Effector memory CD8-positive, alpha-beta T cell (primary cell): ENCODE data around the gene MDM2.
"Not testable (repeated sequence)": the region's sequence is repeated elsewhere in the genome, so short reads cannot be mapped to it uniquely, and the experiment has no call there.

Experiments
- ATAC-seq: fragments of 150-1000 bp; cut with Tn5 transposase; replicated peaks from 2 replicates; pipeline ENCODE4 v1.10.0; 2021; ENCODE audit warnings: mild to moderate bottlenecking, moderate library complexity
- DNase-seq, 3 experiments: peaks; one replicate each; pipeline ENCODE4 v3.0.0; 2021
- H3K27ac Mint-ChIP-seq, 2 donors: one replicate each; pipeline ENCODE4 v1.8.0; 2022; ENCODE audit warnings: mild to moderate bottlenecking in 2 of 2, mixed read lengths in 2 of 2, moderate library complexity in 2 of 2
- H3K27me3 Mint-ChIP-seq, 2 donors: one replicate each; pipeline ENCODE4 v1.8.0; 2022; ENCODE audit warnings: mixed read lengths in 2 of 2
- H3K36me3 Mint-ChIP-seq: one replicate; pipeline ENCODE4 v1.8.0; 2022; ENCODE audit warnings: mild to moderate bottlenecking, moderate library complexity, mixed read lengths; ENCODE audit not compliant: insufficient read depth
- H3K4me1 Mint-ChIP-seq, 2 donors: one replicate each; pipeline ENCODE4 v1.8.0; 2022; ENCODE audit warnings: low read depth in 2 of 2, mixed read lengths in 2 of 2
- H3K4me3 Mint-ChIP-seq, 2 donors: one replicate each; pipeline ENCODE4 v1.8.0; 2022; ENCODE audit warnings: mild to moderate bottlenecking in 2 of 2, mixed read lengths in 2 of 2, moderate library complexity in 2 of 2
- H3K9me3 Mint-ChIP-seq, 2 donors: one replicate each; pipeline ENCODE4 v1.8.0; 2022; ENCODE audit warnings: mixed read lengths in 2 of 2

MDM2 gene

DNA sequence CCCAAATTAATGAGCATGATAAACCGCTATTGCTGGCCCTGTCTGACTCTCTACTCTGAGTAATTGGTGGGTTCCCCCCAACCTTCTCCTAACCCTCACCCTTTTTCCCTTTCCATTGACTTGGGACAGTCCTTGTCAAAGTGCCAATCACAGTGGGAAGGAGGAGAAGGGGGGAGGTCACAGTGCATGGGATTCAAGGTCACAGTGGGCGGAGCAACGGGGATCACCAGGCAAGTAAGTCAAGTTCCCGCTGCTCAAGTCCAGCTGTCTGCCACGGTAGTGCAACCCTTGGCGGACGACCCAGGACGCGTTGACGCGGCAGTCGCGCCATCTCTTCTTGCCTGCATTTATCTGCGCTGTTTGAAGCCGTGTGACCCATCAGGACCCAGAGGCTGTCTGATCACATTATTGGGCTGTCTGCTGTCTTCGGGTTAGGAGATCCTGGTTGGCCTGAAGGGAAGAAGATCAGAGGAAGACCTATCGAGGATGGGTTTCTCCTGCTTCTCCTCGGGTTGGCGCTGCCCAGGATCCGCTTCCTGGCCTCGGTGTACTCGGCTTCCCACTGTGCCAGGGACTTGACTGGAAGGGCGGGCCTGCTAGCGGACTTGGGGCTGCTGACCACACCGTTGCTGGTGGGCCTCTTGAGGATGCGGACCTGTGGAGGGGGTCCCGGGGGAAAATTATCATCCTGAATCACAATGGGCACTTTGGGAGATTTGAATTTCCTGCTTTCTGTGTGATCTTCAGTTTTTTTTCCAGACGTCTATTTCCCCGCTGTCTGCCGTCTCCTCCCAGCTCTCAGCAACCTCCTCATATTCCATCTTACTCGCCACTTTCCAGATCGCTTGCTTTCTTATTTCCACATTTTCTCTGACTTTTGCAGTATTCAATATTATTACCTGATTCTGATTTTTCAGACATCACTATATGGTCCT lies 3.1 kb upstream of the MDM2 start:
- no peak for DNase-seq
- H3K4me3 Mint-ChIP-seq: no peak overlapping the region
- H3K27ac Mint-ChIP-seq: no peak overlapping the region
- peaks cover 0 to 3% of the 10 kb centered on the region in 2 donors for H3K27me3 Mint-ChIP-seq
- H3K9me3 Mint-ChIP-seq: no peaks in the 10 kb centered on the region
- H3K4me1 Mint-ChIP-seq: peaks cover 9 to 16% of the 10 kb centered on the region in 2 donors
- no peak for ATAC-seq
- peaks cover 29% of the 10 kb centered on the region for H3K36me3 Mint-ChIP-seq

DNA sequence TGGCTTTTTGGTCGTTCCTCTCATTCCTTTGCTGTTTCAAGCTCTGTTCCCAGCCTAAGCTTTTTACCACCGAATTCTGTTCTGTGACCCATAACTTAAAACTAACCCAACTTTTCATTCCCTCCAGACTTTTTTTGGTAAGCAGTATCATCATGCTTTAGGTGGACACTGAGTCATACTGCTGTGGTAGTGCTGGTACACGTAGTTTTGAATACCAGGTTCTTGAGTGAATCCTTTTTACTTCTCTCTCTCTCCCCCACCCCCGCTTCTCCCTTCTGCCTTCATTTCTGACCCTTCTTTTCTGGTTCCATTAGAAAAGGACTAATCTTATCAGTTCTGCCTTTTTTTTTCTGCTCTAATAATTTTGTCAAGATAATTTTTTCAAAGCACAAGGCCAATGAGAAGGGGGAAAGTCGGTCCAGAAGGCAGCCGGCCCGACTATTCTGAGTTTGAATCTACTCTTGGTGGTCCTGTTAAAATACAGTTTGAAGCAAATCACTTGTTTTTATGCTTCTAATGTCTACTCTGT lies 2.3 kb upstream of the MDM2 start:
- ATAC-seq (no peak), DNase-seq (no peak)
- Mint-ChIP-seq H3K4me3 (no peak overlapping the region), H3K9me3 (no peaks in the 10 kb centered on the region), H3K36me3 (peaks cover 35% of the 10 kb centered on the region), H3K4me1 (peaks cover 10 to 16% of the 10 kb centered on the region in 2 donors), H3K27ac (peak overlapping the region in 1 of 2 donors; percentile 31), H3K27me3 (no peaks in the 10 kb centered on the region)

DNA sequence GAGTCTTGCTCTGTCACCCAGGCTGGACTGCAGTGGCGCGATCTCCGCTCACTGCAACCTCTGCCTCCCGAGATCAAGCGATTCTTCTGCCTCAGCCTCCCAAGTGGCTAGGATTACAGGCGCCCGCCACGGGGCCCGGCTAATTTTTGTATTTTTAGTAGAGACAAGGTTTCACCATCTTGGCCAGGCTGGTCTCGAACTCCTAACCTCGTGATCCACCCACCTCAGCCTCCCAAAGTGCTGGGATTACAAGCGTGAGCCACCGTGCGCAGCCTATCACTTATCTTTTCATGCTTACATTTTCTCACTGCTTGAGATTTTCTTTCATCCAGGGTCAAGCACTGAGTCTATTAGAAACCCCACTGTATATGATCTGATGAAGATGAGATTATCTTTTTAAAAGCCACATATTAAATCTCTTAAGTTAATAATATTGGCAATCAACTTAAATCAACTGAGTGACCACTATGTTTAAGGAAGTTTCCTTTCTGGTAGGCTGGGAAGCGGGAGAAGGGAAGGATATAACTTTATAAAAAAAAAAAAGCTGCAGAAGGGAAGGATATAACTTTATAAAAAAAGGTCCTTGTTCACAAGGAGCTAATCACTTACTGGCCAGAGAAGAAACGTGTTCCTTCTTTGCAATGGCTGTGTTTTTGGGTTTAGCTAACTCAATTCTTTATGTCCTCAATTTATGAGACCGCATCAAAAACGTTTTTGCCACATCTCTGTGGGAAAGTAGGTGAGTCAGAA lies 1.3 kb upstream of the MDM2 start:
- Mint-ChIP-seq H3K27me3 (no peaks in the 10 kb centered on the region), H3K4me1 (peaks cover 19 to 20% of the 10 kb centered on the region in 2 donors), H3K4me3 (peak overlapping the region; percentile 93 to 96), H3K9me3 (no peaks in the 10 kb centered on the region), H3K36me3 (peaks cover 45% of the 10 kb centered on the region), H3K27ac (peak overlapping the region; percentile 99)
- ATAC-seq (no peak), DNase-seq (no peak)

DNA sequence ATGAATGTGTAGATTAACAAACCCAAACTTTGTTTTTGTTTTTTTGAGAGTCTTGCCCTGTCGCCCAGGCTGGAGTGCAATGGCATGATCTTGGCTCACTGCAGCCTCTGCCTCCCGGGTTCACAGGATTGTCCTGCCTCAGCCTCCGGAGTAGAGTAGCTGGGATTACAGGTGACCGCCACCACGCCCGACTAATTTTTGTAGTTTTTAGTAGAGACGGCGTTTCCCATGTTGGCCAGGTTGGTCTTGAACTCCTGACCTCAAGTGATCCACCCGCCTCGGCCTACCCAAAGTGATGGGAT lies 752 bp upstream of the MDM2 start:
- Mint-ChIP-seq H3K27ac (peak overlapping the region; percentile 99), H3K4me3 (peak overlapping the region; percentile 93 to 96), H3K4me1 (peaks cover 19 to 23% of the 10 kb centered on the region in 2 donors), H3K36me3 (peaks cover 48% of the 10 kb centered on the region)
- not testable (repeated sequence) for H3K9me3 Mint-ChIP-seq, DNase-seq, H3K27me3 Mint-ChIP-seq, ATAC-seq

DNA sequence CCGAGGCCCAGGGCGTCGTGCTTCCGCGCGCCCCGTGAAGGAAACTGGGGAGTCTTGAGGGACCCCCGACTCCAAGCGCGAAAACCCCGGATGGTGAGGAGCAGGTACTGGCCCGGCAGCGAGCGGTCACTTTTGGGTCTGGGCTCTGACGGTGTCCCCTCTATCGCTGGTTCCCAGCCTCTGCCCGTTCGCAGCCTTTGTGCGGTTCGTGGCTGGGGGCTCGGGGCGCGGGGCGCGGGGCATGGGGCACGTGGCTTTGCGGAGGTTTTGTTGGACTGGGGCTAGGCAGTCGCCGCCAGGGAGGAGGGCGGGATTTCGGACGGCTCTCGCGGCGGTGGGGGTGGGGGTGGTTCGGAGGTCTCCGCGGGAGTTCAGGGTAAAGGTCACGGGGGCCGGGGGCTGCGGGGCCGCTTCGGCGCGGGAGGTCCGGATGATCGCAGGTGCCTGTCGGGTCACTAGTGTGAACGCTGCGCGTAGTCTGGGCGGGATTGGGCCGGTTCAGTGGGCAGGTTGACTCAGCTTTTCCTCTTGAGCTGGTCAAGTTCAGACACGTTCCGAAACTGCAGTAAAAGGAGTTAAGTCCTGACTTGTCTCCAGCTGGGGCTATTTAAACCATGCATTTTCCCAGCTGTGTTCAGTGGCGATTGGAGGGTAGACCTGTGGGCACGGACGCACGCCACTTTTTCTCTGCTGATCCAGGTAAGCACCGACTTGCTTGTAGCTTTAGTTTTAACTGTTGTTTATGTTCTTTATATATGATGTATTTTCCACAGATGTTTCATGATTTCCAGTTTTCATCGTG lies 612 bp downstream of the MDM2 start:
- Mint-ChIP-seq H3K27ac (peak overlapping the region; percentile 99), H3K4me1 (peaks cover 28 to 36% of the 10 kb centered on the region in 2 donors), H3K27me3 (no peaks in the 10 kb centered on the region), H3K4me3 (peak overlapping the region; percentile 93 to 96), H3K9me3 (no peaks in the 10 kb centered on the region), H3K36me3 (peaks cover 51% of the 10 kb centered on the region)
- peak; percentile 8 for ATAC-seq
- DNase-seq: peak; percentile 11 to 26 (median 15)

DNA sequence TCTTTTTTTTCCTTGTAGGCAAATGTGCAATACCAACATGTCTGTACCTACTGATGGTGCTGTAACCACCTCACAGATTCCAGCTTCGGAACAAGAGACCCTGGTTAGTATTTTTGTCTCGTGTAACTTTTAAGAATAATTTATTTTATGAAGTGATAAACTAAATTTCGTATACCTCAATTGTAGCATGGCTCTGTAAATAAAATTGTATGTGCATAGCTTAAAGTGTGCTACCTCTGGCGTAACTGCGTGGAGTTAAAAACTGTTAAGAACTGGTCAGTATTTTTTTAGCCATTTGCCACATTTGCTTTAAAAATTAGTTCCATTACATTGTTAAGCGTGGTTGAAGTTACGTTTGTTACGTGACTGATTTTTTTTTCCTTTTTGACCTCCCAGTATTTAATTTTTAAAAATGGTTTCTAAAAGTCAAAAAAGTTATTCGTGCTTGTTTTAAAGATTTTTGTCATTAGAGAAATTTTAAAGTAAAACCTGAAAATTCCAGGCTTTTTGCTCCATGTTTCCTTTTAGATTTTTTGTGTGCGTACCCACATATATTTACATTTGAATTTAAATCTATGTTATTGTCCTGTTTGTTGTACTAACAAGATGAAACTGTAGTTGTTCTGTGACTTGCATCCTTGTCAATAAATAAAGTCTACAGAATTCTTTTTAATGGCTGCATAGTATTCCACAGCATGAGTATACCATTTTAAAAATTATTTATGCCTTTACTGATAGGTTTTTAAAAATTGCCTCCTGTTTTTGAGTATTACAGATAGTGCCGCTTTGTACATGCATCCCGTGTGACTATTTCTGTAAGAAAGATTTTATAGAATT lies 1.4 kb downstream of the MDM2 start:
- H3K36me3 Mint-ChIP-seq: peaks cover 57% of the 10 kb centered on the region
- DNase-seq: no peak
- peaks cover 31 to 42% of the 10 kb centered on the region in 2 donors for H3K4me1 Mint-ChIP-seq
- no peak for ATAC-seq
- peak overlapping the region; percentile 99 for H3K27ac Mint-ChIP-seq
- H3K27me3 Mint-ChIP-seq: no peaks in the 10 kb centered on the region
- H3K4me3 Mint-ChIP-seq: peak overlapping the region; percentile 93 to 96
- H3K9me3 Mint-ChIP-seq: no peaks in the 10 kb centered on the region

DNA sequence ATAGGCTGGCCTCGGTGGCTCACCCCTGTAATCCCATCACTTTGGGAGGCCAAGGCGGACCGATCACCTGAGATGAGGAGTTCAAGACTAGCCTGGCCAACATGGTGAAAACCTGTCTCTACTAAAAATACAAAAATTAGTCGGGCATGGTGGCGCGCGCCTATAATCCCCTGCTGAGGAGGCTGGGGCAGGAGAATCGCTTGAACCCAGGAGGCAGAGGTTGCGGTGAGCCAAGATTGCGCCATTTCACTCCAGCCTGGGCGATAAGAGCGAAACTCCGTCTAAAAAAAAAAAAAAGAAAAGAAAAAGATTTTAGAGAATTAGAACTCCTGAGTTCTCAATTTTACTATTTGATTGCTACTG lies 2.0 kb downstream of the MDM2 start:
- H3K27me3 Mint-ChIP-seq: not testable (repeated sequence)

DNA sequence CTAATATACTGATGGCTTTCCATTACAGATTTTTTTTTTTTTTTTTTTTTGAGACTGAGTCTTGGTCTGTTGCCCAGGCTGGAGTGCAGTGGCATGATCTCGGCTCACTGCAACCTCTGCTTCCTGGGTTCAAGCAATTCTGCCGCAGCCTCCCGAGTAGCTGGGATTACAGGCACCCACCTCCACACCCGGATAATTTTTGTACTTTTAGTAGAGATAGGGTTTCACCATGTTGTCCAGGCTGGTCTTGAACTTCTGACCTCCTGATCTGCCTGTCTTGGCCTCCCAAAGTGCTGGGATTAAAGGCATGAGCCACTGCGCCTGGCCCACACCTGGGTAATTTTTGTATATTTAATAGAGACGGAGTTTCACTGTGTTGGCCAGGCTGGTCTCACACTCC lies 3.6 kb downstream of the MDM2 start:
- peaks cover 72% of the 10 kb centered on the region for H3K36me3 Mint-ChIP-seq
- peaks cover 36 to 54% of the 10 kb centered on the region in 2 donors for H3K4me1 Mint-ChIP-seq
- H3K27ac Mint-ChIP-seq: peak overlapping the region in 1 of 2 donors; percentile 86
- not testable (repeated sequence) for ATAC-seq, H3K27me3 Mint-ChIP-seq, H3K9me3 Mint-ChIP-seq, DNase-seq
- peak overlapping the region in 1 of 2 donors; percentile 43 for H3K4me3 Mint-ChIP-seq

More for the DNA sequence above, 2.0 kb downstream of the MDM2 start:
- Mint-ChIP-seq H3K36me3 (peaks cover 59% of the 10 kb centered on the region), H3K4me3 (peak overlapping the region; percentile 93 to 96), H3K27ac (peak overlapping the region in 1 of 2 donors; percentile 99), H3K4me1 (peaks cover 34 to 48% of the 10 kb centered on the region in 2 donors)
- not testable (repeated sequence) for ATAC-seq, DNase-seq, H3K9me3 Mint-ChIP-seq

DNA sequence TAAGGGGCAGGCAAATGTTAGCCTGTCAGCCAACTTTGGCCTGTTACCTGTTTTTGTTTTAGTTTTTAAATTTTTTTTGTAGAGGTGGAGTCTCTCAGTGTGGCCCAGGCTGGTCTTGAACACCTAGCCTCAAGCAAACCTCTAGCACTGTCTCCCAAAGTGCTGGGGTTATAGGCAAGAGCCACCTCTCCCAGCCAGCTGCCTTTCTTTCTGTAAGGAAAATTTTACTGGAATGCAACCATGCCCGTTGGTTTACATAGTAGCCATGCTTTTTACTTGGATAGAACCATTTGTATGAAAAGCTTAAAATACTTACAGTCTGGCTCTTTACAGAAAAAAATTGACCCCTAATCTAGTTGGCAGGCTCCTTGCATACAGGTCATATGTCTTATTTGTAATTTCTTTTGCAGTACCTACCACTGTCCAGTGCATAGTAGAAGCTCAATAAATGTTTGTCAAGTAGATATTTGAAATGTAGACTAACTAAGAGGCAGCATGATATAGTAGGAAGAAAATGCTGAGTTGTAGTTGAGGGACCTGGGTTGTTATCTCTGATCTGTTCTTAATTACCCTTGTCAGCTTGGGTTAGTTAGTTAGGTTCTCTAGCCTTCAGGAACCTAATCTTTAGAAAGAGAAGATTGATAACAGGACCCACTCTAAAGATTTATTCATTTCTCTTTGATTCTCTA lies 4.7 kb downstream of the MDM2 start:
- no peak for DNase-seq
- Mint-ChIP-seq H3K27ac (peak overlapping the region; percentile 86), H3K27me3 (no peaks in the 10 kb centered on the region), H3K9me3 (no peaks in the 10 kb centered on the region), H3K4me1 (peaks cover 29 to 46% of the 10 kb centered on the region in 2 donors), H3K4me3 (peak overlapping the region in 1 of 2 donors; percentile 5), H3K36me3 (peaks cover 74% of the 10 kb centered on the region)
- no peak for ATAC-seq

DNA sequence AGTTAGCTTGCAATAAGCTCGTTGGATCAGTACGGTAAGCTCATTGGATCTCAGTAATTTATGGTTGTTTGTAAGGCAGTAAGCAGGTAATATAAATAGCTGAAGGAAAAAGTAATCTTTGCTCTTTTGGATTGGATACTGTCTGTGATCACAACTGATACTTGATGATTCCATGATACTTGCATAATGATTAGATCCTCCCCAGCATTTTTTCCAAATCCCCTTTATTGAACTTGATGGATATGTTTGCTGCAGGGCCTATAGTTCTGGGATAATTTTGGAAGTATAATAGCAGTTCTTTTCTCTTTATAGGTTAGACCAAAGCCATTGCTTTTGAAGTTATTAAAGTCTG lies 5.2 kb downstream of the MDM2 start:
- Mint-ChIP-seq H3K4me1 (peaks cover 27 to 46% of the 10 kb centered on the region in 2 donors), H3K36me3 (peaks cover 69% of the 10 kb centered on the region), H3K9me3 (no peaks in the 10 kb centered on the region), H3K27me3 (no peaks in the 10 kb centered on the region), H3K4me3 (peak overlapping the region in 1 of 2 donors; percentile 5), H3K27ac (peak overlapping the region; percentile 86)
- DNase-seq (no peak), ATAC-seq (no peak)

DNA sequence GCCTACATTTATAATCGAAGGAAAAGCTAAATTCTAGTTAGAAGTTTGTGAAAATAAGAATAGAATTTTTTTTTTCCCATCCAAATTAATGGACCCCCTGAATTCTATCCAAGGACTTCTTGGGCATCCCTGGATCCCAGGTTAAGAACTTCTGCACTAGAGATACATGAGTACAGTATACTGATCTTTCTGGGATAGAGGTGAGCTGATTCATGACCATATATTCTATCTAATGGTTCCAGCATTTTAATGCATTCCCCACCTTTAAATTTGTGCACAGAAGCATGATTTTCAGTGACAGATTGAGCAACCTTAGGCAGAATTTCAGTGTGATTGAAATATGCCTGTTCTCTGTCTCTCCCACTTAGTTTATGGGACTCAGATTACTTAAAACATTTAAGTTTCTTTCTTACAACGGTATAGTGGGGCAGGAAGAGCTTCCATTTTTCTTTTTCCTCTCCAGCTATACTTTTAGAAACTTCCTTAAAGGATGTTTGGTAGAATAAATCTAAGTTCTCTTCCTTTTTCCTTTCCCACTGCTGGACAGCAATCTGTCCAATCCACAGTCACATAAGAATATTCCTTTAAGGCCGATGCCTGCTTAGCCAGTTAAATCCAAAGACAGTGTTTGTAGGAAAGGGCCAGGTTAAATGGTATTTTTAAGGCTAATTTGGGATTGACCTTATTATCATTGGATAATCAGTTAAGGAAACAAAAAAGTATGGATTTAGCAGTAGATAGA lies 6.7 kb downstream of the MDM2 start:
- no peaks in the 10 kb centered on the region for H3K9me3 Mint-ChIP-seq
- H3K36me3 Mint-ChIP-seq: peaks cover 66% of the 10 kb centered on the region
- peak overlapping the region in 1 of 2 donors; percentile 2 for H3K4me3 Mint-ChIP-seq
- no peaks in the 10 kb centered on the region for H3K27me3 Mint-ChIP-seq
- H3K27ac Mint-ChIP-seq: peak overlapping the region; percentile 16 to 60
- ATAC-seq: no peak
- no peak for DNase-seq
- peaks cover 23 to 46% of the 10 kb centered on the region in 2 donors for H3K4me1 Mint-ChIP-seq
